HG03575 (cell line): ENCODE measurements around the gene JMJD1C.
"Not testable (repeated sequence)": the region's sequence is repeated elsewhere in the genome, so short reads cannot be mapped to it uniquely, and the experiment has no call there.

Experiments
- ATAC-seq: cut with Tn5 transposase; IDR thresholded peaks from one replicate; pipeline ENCODE4 v1.9.1; 2021; ENCODE audit not compliant: unreplicated experiment, insufficient number of reproducible peaks, low FRiP score; ENCODE audit errors: extremely low read depth

Gene JMJD1C

GRCh38 chr10:63375859-63376258 lies 89.9 kb downstream of the JMJD1C start:
- ATAC-seq, result no peak

DNA sequence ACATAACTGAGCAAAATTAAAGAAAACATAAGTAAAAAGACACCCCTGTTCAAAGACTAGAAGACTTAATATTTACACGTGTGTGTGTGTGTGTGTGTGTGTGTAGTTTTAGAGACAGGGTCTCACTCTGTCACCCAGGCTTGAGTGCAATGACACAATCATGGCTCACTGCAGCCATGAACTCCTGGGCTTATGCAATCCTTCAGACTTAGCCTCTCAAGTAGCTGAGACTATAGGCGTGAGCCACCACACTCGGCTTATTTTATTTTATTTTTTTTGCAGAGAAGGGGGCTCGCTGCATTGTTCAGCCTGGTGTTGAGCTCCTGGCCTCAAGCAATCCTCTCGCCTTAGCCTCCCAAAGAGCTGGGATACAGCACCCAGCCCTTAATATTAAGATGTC lies 90.3 kb downstream of the JMJD1C start:
- ATAC-seq, result no peak

DNA sequence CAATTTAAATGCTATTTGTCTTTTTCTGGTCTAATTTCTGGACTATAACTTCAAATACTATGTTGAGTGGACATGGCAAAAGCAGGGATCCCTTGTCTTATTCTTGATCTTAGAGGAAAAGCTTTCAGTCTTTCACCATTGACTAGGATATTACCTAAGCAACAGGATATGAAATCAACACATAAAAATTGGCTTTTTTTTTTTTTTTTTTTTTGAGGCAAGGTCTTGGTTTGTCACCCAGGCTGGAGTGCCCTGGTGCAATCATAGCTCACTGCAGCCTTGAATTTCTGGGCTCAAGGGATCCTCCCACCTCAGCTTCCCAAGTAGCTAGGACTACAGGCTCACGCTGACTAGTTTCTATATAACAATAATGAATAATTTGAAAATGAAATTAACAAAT lies 90.8 kb downstream of the JMJD1C start:
- no peak for ATAC-seq

- ATAC-seq, result no peak
Measured at GRCh38 chr10:63373176-63373575, 92.6 kb downstream of the JMJD1C start.

DNA sequence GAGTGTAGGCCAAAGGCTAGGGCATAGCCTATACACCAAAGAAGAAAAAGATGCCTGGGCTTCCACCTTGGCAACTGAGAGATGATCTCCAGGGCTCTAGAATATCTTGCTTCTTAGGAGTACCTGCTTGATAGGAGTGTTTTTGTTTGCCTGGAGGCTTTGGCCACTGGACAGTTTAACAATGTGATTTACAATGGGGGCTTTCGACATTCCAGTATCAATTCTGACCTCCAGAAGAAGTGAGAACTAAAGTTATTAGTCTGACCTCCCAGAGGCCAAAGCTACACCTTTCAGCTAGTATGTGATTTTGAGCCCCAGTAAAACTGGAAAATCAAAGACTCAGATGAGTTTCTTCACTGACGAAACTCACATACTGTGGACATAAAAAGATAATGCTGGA lies 96.1 kb downstream of the JMJD1C start:
- no peak for ATAC-seq

DNA sequence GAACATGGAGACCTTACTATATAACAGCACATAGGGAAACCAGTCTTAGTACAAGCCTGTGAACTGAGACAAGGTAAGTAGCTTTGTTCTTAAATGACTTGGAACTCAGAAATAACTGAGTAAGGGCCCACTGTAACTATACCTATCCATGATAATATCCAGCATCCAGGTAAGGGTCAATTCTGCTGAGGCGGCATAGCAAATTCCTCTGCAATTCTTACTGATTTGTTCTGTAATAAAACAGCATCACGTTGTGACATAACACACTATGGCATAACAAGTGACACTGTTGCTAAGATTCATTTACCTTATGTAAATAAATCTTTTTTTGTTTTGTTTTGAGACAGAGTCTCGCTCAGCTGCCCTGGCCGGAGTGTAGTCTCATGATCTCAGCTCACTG lies 97.4 kb downstream of the JMJD1C start:
- no peak for ATAC-seq

- ATAC-seq, result no peak
Measured at GRCh38 chr10:63366933-63367332, 98.8 kb downstream of the JMJD1C start.

GRCh38 chr10:63365976-63366765 lies 99.6 kb downstream of the JMJD1C start:
- ATAC-seq, result no peak

DNA sequence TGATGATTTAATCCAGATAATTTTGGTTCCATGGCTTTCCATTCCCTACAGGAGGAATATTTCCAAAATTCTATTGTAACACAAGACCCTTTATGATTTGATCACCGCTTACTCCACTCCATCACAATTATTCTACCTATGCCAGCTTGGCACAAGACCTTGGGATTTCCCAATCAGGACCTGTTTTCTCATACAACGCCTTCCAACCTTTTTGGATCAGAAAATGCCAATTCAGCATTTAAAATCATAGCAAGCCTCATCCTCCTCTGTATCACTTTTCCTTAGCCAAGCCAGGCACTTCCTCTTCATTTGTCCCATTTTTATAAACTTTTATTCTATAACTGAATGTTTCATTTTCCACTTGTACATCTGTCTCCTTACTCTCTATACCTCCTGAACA lies 100.9 kb downstream of the JMJD1C start:
- no peak for ATAC-seq

GRCh38 chr10:63363951-63364350 lies 101.8 kb downstream of the JMJD1C start:
- no peak for ATAC-seq

GRCh38 chr10:63355682-63356081 lies 110.1 kb downstream of the JMJD1C start:
- no peak for ATAC-seq

GRCh38 chr10:63352976-63353375 lies 112.8 kb downstream of the JMJD1C start:
- ATAC-seq, result no peak

- no peak for ATAC-seq
Measured at GRCh38 chr10:63348245-63348850, 117.4 kb downstream of the JMJD1C start.

GRCh38 chr10:63346015-63346441 lies 119.7 kb downstream of the JMJD1C start:
- no peak for ATAC-seq

DNA sequence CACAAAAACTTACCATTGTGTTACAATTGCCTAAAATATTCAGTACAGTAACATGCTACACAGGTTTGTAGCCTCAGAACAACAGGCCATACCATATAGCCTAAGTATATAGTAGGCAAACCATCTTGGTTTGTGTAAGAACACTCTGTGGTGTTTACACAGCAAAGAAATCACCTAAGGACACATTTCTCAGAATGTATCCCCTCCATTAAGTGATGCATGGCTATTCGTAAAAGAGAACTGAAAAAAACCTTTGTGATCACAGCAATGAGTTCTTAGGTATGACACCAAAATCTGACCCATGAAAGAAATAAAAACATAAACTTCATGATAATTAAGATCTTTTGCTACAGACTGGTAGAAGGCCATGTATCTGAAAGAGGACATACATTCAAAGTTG lies 121.5 kb downstream of the JMJD1C start:
- no peak for ATAC-seq

DNA sequence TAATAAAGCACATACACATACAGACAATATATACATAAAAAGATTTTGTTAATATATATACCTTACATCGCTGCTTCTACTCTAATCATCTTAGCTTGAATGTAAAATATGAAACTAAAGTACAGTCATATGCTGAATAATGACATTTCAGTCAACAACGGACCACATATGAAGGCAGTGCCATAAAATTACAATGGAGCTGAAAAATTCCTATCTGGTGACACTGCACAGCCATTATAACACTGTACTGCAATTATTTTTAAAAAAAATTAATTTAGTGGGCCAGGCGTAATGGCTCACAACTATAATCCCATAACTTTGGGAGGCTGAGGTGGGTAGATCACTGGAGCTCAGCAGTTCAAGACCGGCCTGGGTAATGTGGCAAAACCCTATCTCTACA lies 122.3 kb downstream of the JMJD1C start:
- ATAC-seq, result no peak

DNA sequence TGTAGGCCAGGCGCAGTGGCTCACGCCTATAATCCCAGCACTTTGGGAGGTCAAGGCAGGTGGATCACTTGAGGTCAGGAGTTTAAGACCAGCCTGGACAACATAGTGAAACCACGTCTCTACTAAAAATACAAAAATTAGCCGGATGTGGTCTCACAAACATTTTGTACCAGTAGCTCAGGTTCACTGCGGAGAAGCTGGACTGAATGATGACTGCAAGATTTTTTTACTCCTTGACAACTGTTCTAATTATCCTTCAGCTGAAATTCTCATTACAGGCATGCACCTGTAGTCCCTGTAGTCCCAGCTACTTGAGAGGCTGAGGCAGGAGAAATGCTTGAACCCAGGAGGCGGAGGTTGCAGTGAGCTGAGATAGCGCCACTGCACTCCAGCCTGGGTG lies 126.1 kb downstream of the JMJD1C start:
- not testable (repeated sequence) for ATAC-seq

DNA sequence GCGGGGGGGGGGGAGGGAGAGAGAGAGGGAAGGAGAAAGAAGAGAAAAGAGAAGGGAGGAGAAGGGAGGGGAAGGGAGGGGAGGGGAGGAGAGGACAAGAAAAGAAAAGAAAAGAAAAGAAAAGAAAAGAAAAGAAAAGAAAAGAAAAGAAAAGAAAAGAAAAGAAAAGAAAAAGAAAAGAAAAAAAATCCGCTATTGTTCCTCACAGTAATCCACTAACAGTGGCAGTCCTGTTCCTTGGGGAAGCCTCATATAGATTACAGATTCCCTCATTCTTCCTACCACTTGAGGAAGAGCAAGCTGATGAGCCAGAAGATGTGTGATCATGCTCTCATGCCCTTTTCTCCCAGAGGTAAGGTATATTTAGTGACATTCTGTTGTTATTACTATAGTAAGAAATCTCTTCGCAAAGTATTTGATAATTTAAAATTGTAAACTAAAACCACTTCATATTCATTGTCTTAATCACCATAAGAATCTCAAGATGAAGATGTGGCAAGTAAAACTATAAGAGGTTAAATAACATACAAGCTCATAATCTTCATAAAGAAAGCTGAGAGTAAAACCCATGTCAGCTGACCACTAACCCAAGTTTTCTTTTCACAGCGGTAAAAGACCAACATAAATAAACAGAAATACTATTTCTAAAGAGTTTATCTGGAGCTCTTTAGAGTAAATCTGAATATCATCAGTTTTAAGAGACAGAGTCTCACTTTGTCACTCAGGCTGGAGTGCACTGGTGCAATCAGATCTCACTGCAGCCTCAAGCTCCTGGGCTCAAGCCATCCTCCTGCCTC lies 128.1 kb downstream of the JMJD1C start:
- ATAC-seq, result no peak

DNA sequence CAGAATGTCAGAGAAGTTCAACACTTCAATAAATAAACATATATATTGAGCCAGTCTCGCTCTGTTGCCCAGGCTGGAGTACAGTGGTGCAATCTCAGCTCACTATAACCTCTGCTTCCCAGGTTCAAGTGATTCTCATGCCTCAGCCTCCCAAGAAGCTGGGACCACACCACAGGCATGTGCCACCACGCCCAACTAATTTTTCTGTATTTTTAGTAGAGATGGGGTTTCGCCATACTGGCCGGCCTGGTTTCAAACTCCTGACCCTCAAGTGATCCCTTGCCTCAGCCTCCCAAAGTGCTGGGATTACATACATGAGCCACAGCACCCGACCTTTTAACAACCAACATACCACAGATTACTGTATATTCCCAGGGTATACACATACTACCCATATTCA lies 134.2 kb downstream of the JMJD1C start:
- ATAC-seq, result no peak

GRCh38 chr10:63324495-63324854 lies 141.3 kb downstream of the JMJD1C start:
- no peak for ATAC-seq
